Measurements from ENCODE around the gene ABTB1.

ABTB1 gene

DNA sequence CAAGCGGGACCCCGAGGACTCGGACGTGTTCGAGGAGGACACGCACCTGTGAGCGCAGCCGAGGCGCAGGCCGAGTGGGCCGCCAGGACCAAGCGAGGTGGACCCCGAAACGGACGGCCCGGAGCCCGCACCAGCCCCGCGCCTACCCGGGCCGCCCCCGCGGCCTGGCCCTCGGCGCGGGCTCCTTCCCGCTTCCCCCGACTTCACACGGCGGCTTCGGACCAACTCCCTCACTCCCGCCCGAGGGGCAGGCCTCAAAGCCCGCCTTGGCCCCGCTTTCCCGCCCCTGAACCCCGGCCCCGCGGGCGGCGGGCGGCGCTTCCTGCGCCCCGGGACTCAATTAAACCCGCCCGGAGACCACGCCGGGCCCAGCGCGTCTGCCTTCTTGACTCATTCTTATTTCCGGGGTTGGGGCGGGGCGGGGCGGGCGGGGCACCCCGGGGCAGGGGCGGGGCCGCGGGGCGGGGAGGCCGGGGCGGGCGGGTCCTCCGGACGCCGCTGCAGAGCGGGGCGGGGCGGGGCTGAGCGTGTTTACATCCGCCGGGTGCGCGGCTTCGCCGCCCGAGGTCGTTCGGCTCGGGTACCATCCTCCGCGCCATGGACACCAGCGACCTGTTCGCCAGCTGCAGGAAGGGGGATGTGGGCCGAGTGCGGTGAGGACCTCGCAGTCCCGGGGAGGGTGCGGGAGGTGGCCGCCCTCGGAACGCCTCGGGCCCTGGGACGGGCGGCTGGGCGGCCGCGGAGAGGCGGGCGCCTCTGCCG is at the start of gene ABTB1:
Gene ABTB1 (plus strand): TSS at position 524 of the 762 bp plus-strand sequence. CDS start 74 bp downstream, at position 598.
- TF ChIP-seq, protein P1, sequence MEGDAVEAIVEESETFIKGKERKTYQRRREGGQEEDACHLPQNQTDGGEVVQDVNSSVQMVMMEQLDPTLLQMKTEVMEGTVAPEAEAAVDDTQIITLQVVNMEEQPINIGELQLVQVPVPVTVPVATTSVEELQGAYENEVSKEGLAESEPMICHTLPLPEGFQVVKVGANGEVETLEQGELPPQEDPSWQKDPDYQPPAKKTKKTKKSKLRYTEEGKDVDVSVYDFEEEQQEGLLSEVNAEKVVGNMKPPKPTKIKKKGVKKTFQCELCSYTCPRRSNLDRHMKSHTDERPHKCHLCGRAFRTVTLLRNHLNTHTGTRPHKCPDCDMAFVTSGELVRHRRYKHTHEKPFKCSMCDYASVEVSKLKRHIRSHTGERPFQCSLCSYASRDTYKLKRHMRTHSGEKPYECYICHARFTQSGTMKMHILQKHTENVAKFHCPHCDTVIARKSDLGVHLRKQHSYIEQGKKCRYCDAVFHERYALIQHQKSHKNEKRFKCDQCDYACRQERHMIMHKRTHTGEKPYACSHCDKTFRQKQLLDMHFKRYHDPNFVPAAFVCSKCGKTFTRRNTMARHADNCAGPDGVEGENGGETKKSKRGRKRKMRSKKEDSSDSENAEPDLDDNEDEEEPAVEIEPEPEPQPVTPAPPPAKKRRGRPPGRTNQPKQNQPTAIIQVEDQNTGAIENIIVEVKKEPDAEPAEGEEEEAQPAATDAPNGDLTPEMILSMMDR (IDR thresholded peaks at IDR 0.05; ENCODE audit: low read depth, low read length), result no peak
- peak; percentile 72 to 79 for DNase-seq (ENCODE audit: low read depth in 2 of 2)

DNA sequence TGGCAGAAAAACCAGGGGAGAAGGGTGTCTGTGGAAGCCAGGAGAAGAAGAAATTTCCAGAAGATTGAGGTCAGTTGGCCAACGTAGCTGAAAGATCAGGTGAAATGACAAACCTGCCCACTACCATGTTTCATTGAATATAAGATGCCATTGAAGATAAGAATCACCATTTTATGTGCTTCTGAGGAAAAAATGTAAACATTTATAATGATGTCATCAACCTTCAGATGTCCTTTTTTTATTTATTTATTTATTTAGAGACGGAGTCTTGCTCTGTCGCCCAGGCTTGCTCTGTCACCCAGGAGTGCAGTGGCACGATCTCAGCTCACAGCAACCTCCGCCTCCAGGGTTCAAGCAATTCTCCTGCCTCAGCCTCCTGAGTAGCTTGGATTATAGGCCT is 48.7 kb upstream of the ABTB1 start:
- H3K4me3 ChIP-seq (replicated peaks in 1 of 2; ENCODE audit: low read depth in 2 of 2, low read length in 2 of 2), result no peak overlapping the region
- TF ChIP-seq, protein P1 (IDR thresholded peaks at IDR 0.05; ENCODE audit: low read depth, low read length), result no peak
- DNase-seq (ENCODE audit: low read depth in 2 of 2), result no peak

More for the DNA sequence above, at the start of gene ABTB1:
- peak within 1 kb of the TSS; percentile 76 to 87 for H3K4me3 ChIP-seq (replicated peaks in 1 of 2; ENCODE audit: low read depth in 2 of 2, low read length in 2 of 2)

DNA sequence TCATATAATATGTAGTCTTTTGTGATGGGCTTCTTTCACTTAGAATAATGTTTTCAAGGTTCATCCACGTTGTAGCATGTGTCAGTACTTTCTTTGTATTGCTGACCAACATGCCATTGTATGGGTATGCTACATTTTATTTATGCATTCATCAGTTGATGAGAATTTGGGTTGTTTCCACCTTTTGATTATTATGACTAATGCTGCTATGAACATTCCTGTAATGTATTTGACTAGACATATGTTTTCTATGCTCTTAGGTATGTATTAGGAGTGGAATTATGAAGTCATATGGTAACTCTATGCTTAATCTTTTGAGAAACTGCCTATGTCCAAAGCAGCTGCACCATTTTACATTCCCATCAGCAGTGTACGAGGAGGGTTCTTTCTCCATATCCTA is 46.9 kb upstream of the ABTB1 start:
- DNase-seq (ENCODE audit: low read depth in 2 of 2), result no peak
- no peak overlapping the region for H3K4me3 ChIP-seq (replicated peaks in 1 of 2; ENCODE audit: low read depth in 2 of 2, low read length in 2 of 2)
- TF ChIP-seq, protein P1 (IDR thresholded peaks at IDR 0.05; ENCODE audit: low read depth, low read length), result no peak

DNA sequence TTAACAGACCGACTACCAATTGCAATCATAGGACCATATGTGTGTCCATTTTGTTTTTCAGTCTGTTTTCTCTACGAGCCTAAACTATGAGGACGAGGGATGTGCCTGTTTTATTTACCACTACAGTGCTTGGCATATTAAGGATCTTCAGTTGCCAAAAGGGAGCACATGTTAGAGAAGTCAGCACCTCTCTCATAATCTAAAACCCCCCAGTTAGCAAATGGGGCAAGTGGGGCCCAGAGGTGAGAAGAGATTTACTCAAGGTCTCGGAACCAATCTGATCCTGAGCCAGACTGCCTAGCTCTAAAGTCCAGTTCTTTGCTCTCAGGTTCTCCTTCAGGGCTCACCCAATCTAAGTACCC is 44.3 kb upstream of the ABTB1 start:
- TF ChIP-seq, protein P1 (IDR thresholded peaks at IDR 0.05; ENCODE audit: low read depth, low read length), result no peak
- no peak overlapping the region for H3K4me3 ChIP-seq (replicated peaks in 1 of 2; ENCODE audit: low read depth in 2 of 2, low read length in 2 of 2)
- DNase-seq (ENCODE audit: low read depth in 2 of 2), result no peak

DNA sequence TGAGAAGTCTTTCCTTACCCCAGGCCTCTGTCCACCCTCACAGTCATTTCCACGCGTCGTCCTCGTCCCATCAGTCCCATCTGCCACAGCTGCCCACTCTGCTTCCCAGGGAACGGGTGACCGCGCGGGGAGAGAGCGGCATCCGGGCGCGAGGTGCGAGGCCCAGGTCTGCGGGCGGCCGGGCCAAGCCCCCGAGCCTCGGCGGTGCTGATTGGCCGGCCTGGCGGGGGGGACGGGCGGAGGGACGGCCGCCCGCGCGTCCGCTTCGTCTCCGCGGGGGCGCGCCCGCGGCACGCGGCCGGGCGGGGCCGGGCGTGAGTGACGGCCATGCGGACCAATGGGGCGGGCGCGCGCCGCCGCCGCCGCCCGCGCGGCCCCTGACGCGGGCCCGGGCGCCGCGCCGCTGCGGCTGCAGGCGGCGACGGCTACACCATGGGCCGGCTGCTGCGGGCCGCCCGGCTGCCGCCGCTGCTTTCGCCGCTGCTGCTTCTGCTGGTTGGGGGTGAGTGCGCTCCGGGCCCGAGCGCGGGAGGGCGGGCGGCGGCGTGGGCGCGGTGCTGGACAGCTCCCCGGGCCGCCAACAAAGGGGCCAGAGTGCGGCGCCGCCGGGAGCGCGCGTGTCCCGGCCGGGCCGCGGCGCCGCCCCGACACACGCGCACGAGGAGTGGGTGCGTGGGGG is 43.8 kb upstream of the ABTB1 start, which contains the start of gene PODXL2:
Gene PODXL2 (plus strand): TSS at position 398 of the 679 bp plus-strand sequence. CDS start 35 bp downstream, at position 433.
- DNase-seq (ENCODE audit: low read depth in 2 of 2), result peak; percentile 43 to 66

DNA sequence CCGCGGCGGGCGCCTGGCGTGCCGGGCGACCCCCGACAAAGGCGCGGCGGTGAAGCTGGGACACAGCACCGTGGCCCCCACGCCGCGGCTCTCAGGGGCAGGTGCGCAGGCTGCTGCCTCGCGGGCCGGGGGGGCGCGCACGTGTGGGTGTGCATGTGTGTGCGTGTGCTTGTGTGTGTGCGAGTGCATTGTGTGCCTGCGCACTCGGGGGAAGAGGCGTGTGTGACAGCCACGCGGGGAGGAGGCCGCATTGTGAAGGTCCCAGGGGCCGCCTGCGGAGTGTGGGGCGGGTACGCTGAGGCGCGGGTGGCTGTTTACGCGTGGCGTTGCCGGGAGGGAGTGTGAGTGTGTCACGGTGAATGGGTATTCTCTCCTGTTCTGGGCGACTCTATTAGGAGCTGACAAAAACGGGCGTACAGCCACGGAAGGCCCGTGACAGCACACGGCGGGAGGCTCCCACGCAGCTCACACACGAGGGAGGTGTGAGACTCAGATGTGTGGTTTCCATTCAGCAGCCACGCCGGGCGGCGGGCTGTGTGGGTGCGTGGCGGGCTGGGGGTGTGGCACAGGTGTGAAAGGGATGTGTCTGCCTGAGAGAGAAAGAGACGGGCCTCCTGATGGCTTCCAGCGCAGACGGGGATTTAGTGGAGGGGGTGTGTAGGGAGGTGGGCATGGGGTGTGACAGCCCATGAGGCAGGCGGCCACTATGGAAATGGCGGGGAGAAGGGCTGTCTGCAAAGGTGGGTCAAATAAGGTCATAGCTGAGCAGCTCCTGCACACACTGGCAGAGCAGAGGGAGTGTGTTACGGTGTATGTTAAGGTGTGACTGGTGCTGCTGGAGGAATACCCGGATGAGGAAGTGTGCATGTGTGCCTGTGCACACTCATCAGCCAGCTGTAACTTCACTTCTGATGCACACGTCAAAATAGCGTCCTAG is 43.0 kb upstream of the ABTB1 start:
- no peak for DNase-seq (ENCODE audit: low read depth in 2 of 2)

More for the DNA sequence above, 43.8 kb upstream of the ABTB1 start, which contains the start of gene PODXL2:
- TF ChIP-seq, protein P1 (IDR thresholded peaks at IDR 0.05; ENCODE audit: low read depth, low read length), result no peak
- H3K4me3 ChIP-seq (replicated peaks in 1 of 2; ENCODE audit: low read depth in 2 of 2, low read length in 2 of 2), result peak within 1 kb of the TSS; percentile 42

More for the DNA sequence above, 43.0 kb upstream of the ABTB1 start:
- TF ChIP-seq, protein P1 (IDR thresholded peaks at IDR 0.05; ENCODE audit: low read depth, low read length), result no peak
- peak overlapping the region; percentile 42 for H3K4me3 ChIP-seq (replicated peaks in 1 of 2; ENCODE audit: low read depth in 2 of 2, low read length in 2 of 2)

Data from cardiac fibroblast (primary cell).